CD4-positive, alpha-beta T cell treated with Interleukin-10 for 1 hour (primary cell): ENCODE results near the gene MEF2A.
A peak's percentile ranks its signal among the peaks of the same experiment; 100 is the strongest.
"Not testable (repeated sequence)": the region's sequence is repeated elsewhere in the genome, so short reads cannot be mapped to it uniquely, and the experiment has no call there.

ENCODE experiments used
- DNase-seq: peaks from one replicate; pipeline ENCODE4 v3.0.0-alpha.2; 2020

Gene MEF2A

GRCh38 chr15:99732751-99733267 is 167.0 kb downstream of the MEF2A start:
- no peak for DNase-seq

- peak; percentile 98 for DNase-seq
Measured at GRCh38 chr15:99733268-99734039, 167.7 kb downstream of the MEF2A start, which contains the start of gene LYSMD4. Gene LYSMD4, minus strand, starts transcription at chr15:99733437. Its CDS starts 1,438 bp downstream, at chr15:99731999.

- not testable (repeated sequence) for DNase-seq
Measured at GRCh38 chr15:99734040-99734291, 168.2 kb downstream of the MEF2A start.

- no peak for DNase-seq
Measured at GRCh38 chr15:99734575-99734974, 168.8 kb downstream of the MEF2A start.

GRCh38 chr15:99735868-99736267 is 170.1 kb downstream of the MEF2A start:
- DNase-seq, result no peak

- no peak for DNase-seq
Measured at GRCh38 chr15:99736702-99737101, 170.9 kb downstream of the MEF2A start.

- no peak for DNase-seq
Measured at GRCh38 chr15:99738021-99738847, 172.4 kb downstream of the MEF2A start.

GRCh38 chr15:99741835-99742234 is 176.1 kb downstream of the MEF2A start:
- no peak for DNase-seq

- DNase-seq, result no peak
Measured at GRCh38 chr15:99744142-99744541, 178.4 kb downstream of the MEF2A start.

GRCh38 chr15:99745370-99746086 is 179.7 kb downstream of the MEF2A start:
- no peak for DNase-seq

- no peak for DNase-seq
Measured at GRCh38 chr15:99749386-99749785, 183.6 kb downstream of the MEF2A start.

- DNase-seq, result not testable (repeated sequence)
Measured at GRCh38 chr15:99750326-99750725, 184.5 kb downstream of the MEF2A start.

- no peak for DNase-seq
Measured at GRCh38 chr15:99752556-99752955, 186.8 kb downstream of the MEF2A start.

- no peak for DNase-seq
Measured at GRCh38 chr15:99753066-99753465, 187.3 kb downstream of the MEF2A start.

- DNase-seq, result peak; percentile 75
Measured at GRCh38 chr15:99755692-99756409, 190.1 kb downstream of the MEF2A start.

GRCh38 chr15:99762288-99762687 is 196.5 kb downstream of the MEF2A start:
- no peak for DNase-seq

GRCh38 chr15:99763827-99764226 is 198.0 kb downstream of the MEF2A start:
- DNase-seq, result no peak

- DNase-seq, result no peak
Measured at GRCh38 chr15:99764522-99764921, 198.7 kb downstream of the MEF2A start.
